Measurements from ENCODE around the gene LIAS. TPM values are rescaled to one million over a fixed set of nuclear protein-coding genes. Genes with fewer than 3 reads are reported as not detected.
"Not testable (repeated sequence)": the region's sequence is repeated elsewhere in the genome, so short reads cannot be mapped to it uniquely, and the experiment has no call there.

LIAS gene
- polyA plus RNA-seq, 1 experiment, result 5.1 TPM

DNA sequence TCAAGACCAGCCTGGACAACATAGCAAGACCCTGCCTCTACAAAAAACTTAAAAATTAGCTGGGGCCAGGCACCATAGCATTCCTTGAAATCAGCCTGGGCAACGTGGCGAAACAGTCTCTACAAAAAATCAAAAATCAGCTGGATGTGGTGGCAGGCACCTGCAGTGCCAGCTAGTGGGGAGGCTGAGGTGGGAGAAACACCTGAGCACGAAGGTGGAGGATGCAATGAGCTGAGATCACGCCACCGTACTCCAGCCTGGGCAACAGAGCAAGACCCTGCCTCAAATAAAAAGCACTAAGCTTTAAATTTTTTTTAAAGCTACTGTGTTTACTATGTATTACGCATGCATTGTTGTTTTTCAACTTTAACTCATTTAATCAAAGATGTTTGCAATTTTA, 3.4 kb upstream of the LIAS start:
- Histone ChIP-seq H3K27me3 (ENCODE audit: control insufficient read depth, insufficient read depth, low read length) (no peaks in the 10 kb centered on the region), H3K36me3 (ENCODE audit: control insufficient read depth, insufficient read depth, low read length) (peaks cover 12% of the 10 kb centered on the region), H3K4me3 (ENCODE audit: low read depth, low read length) (no peak overlapping the region)
- ChIA-PET CTCF (interaction anchor here (1.0 kb wide), 1 partner anchor 15 kb away, joined by 3 read pairs; no protein-coding TSS in a partner anchor), POLR2A (no interaction called here)
- TF ChIP-seq, protein P1, sequence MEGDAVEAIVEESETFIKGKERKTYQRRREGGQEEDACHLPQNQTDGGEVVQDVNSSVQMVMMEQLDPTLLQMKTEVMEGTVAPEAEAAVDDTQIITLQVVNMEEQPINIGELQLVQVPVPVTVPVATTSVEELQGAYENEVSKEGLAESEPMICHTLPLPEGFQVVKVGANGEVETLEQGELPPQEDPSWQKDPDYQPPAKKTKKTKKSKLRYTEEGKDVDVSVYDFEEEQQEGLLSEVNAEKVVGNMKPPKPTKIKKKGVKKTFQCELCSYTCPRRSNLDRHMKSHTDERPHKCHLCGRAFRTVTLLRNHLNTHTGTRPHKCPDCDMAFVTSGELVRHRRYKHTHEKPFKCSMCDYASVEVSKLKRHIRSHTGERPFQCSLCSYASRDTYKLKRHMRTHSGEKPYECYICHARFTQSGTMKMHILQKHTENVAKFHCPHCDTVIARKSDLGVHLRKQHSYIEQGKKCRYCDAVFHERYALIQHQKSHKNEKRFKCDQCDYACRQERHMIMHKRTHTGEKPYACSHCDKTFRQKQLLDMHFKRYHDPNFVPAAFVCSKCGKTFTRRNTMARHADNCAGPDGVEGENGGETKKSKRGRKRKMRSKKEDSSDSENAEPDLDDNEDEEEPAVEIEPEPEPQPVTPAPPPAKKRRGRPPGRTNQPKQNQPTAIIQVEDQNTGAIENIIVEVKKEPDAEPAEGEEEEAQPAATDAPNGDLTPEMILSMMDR (IDR thresholded peaks at IDR 0.05; ENCODE audit: insufficient read depth, low read depth, low read length), result no peak
- no peak for DNase-seq (ENCODE audit: low read depth)

DNA sequence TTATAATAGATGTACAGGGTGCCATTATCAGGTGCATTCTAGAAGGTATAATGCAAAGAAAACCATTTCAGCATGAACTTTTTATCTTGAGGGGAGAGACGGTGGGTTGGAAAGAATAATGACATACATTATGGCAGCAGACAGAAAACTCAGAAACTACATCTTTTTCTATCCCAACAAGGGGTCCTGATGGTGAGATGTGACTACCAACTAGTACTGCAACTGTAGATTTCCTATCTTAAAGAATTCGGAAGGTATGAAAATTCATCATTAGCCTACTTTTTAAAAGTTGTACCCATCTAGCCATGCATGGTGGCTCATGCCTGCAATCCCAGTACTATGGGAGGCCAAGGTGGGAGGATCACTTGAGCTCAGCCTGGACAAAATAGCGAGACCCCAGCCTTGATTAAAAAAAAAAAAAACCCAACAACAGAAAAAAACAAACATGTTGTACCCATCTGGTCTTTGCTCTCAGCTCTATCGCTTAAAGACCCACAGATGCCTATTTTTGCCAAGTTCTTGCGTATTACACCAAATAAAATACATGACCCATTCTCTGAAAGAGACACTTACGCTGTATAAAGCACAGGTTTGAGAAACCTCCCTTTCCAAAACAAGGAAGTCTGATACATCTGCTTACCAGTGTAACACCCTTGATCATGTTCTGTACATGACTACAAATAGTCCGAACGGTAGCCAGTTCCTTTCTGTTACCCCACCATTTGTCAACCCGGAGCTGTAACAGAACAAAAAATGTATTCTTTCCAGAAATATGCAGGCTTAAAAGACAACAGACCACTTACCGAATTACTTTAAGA, 1.7 kb upstream of the LIAS start:
- TF ChIP-seq, protein P1 (IDR thresholded peaks at IDR 0.05; ENCODE audit: insufficient read depth, low read depth, low read length), result no peak
- H3K27me3 ChIP-seq (ENCODE audit: control insufficient read depth, insufficient read depth, low read length), result no peaks in the 10 kb centered on the region
- H3K4me3 ChIP-seq (ENCODE audit: low read depth, low read length), result peak overlapping the region; percentile 78
- ChIA-PET POLR2A (interaction anchor here (0.6 kb wide), 1 partner anchor 178 kb away, joined by 7 read pairs; no protein-coding TSS in a partner anchor), CTCF (interaction anchor here (1.5 kb wide), 1 partner anchor 355 kb away, joined by 3 read pairs; no protein-coding TSS in a partner anchor)
- DNase-seq (ENCODE audit: low read depth), result no peak
- H3K36me3 ChIP-seq (ENCODE audit: control insufficient read depth, insufficient read depth, low read length), result peaks cover 8% of the 10 kb centered on the region

GRCh38 chr4:39458161-39458504, 723 bp upstream of the LIAS start:
- ChIA-PET POLR2A (interaction anchor here (0.7 kb wide), 1 partner anchor 138 kb away, joined by 3 read pairs; no protein-coding TSS in a partner anchor), CTCF (interaction anchor here (1.1 to 1.5 kb wide), 2 partner anchors 11 to 354 kb away, joined by 3 read pairs; no protein-coding TSS in a partner anchor)
- H3K27me3 ChIP-seq (ENCODE audit: control insufficient read depth, insufficient read depth, low read length); H3K36me3 ChIP-seq (ENCODE audit: control insufficient read depth, insufficient read depth, low read length); DNase-seq (ENCODE audit: low read depth): not testable (repeated sequence)
- H3K4me3 ChIP-seq (ENCODE audit: low read depth, low read length), result peak overlapping the region; percentile 78

- H3K4me3 ChIP-seq (ENCODE audit: low read depth, low read length), result no peak overlapping the region
- TF ChIP-seq, protein P1 (IDR thresholded peaks at IDR 0.05; ENCODE audit: insufficient read depth, low read depth, low read length), result peak; percentile 17; the same call in 1 of the 2 replicates
- ChIA-PET POLR2A (interaction anchor here (0.6 kb wide), 1 partner anchor 58 kb away, joined by 6 read pairs; no protein-coding TSS in a partner anchor), CTCF (no interaction called here)
- DNase-seq (ENCODE audit: low read depth), result no peak
- H3K36me3 ChIP-seq (ENCODE audit: control insufficient read depth, insufficient read depth, low read length), result 0 out of 2 replicates have a peak, but pooled peaks cover 1% of the 10 kb centered on the region
- no peaks in the 10 kb centered on the region for H3K27me3 ChIP-seq (ENCODE audit: control insufficient read depth, insufficient read depth, low read length)
Observed at GRCh38 chr4:39464886-39465501, 6.1 kb downstream of the LIAS start.

DNA sequence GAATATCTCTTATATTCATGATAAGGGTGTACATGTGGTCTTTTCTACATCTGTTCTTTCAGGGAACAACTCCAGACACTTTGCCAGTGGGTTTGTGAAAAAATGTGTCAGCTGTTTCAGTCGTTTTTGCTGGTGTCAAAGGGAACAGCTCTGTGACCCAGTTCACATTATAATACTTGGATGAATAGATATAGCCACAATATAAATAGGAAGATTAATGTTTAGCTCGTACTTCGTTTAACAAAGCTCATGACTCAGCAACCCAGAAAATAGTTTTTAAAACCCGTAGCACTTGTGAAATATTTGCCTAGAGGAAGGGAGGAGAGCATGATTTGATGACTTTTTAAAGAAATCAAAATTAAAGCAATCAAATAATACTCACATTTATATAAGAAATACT, 7.9 kb downstream of the LIAS start:
- no peak overlapping the region for H3K4me3 ChIP-seq (ENCODE audit: low read depth, low read length)
- H3K36me3 ChIP-seq (ENCODE audit: control insufficient read depth, insufficient read depth, low read length), result 0 out of 2 replicates have a peak, but pooled peaks cover 1% of the 10 kb centered on the region
- CTCF ChIA-PET, result interaction anchor here (0.6 to 1.4 kb wide), 5 partner anchors 83 to 510 kb away, joined by 3 to 5 read pairs (median 3); partner anchors contain the start of gene SMIM14
- TF ChIP-seq, protein P1 (IDR thresholded peaks at IDR 0.05; ENCODE audit: insufficient read depth, low read depth, low read length), result no peak
- no peak for DNase-seq (ENCODE audit: low read depth)
- POLR2A ChIA-PET, result no interaction called here
- no peaks in the 10 kb centered on the region for H3K27me3 ChIP-seq (ENCODE audit: control insufficient read depth, insufficient read depth, low read length)
